Globus pallidus (tissue), 1 donor: ENCODE measurements around the gene GOPC.
"Not testable (repeated sequence)": the region's sequence is repeated elsewhere in the genome, so short reads cannot be mapped to it uniquely, and the experiment has no call there.

ENCODE experiments used
- DNase-seq: peaks from one replicate; pipeline ENCODE4 v3.0.0-alpha.2; 2015; ENCODE audit warnings: low spot score

GOPC gene

DNA sequence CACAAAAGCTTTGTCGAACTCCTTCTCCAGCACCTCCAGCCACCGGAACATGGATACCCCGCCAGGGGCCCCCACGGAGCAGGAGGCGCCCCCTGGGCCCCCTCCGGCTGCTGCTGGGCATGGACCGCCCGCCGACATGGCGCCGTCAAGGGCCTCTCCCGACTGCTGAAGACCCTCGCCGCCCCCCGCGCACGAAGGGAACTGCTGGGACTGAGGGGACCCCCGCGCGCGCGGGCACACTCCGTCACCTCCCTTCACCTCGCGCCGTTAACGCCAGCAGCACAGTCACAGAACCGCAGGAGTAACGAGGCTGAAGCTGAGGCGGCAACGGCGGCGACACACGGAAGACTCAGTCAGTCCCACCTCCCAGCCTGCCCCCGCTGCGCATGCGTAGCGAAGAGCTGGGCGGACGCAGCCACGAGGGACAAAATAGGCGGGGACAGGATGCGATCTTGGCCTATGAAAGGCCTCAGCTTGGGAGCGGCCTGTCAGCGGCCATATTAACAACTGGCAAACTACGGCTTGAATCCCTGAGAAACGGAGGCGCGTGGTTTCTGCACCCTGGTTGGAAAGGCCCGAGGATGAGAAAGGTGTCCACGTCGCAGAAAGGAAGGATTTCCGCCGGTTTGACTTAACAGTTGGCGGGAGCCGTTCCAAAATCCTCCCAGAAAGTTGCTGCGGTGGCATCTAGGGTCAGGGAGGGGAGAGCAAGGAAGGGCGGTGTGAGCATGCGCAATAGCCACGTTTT lies at the start of gene GOPC:
Gene GOPC, minus strand, starts transcription at position 361 of the 748 bp plus-strand sequence. Its CDS starts 223 bp downstream, at position 138.
- peak; percentile 98 for DNase-seq

DNA sequence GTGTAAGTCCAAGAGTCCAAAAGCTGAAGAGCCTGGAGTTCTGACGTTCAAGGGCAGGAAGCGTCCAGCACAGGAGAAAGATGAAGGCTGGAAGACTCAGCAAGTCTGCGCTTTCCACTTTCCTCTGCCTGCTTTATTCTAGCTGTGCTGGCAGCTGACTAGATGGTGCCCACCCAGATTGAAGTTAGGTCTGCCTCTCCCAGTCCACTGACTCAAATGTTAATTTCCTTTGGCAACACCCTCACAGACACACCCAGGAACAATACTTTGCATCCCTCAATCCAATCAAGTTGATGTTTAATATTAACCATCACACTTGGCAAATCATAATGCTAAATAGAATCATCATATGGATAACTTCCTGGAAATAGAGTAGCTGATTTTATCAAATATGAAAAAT lies 49.7 kb upstream of the GOPC start:
- DNase-seq, result not testable (repeated sequence)

DNA sequence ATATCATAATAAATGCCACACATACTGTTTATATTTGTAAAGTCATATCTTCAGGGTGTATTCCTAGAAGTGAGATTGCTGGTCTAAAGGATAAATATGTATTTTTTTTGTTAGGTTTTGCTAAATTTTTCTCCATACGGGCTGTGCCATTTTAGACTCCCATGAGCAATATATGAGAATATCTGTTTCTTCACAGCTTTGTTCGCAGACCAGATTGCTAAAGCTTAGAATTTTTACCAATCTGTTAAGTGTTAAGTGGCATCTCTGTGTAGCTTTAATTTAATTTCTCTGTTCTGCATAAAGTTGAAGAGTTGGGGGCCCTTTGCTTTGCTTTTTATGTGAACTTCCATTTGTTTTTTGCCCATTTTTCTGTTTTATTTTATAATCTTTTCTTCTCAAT lies 40.7 kb upstream of the GOPC start:
- no peak for DNase-seq

DNA sequence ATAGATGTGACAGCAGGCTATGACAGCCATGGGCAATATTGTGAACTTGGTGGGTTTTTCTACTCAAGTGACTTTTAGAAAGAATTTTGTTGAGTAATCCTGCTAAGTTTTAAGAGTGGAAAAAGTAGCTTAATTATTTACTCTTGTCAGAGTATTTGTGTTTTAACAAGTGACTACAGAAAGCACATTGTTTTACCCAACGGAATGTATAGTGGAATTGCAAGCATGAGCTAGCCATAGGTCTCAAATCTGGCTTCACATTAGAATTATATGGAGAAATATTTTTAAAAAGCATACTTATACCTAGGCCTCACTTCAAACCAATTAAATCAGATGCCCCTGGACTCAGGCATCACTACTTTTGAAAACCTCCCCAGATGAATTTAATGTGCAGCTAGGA lies 35.5 kb upstream of the GOPC start:
- no peak for DNase-seq

DNA sequence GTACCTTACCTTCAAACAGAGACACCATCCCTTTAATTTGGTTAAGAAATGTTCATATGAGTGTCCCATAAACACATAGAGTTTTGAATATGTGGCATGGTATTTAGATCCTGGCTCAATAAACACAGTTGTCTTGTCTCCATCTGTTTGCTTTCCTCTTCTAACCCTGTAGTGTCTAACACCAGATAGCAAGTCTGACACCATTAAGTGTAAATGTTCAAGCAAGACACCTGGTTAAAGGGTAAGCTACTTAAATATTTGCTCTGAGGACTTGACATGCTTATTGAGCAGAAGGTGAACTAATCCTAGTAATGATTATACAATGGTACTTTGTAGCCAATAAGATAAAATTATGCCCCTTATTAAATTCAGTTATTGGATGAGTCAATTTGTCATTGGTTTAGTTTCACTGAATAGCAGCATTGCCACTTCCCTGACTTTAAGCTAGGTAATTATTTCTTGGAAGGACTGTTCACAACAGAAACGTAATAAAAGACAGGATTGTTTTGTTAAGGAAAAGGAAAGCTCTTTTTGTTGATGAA lies 26.9 kb upstream of the GOPC start:
- no peak for DNase-seq

DNA sequence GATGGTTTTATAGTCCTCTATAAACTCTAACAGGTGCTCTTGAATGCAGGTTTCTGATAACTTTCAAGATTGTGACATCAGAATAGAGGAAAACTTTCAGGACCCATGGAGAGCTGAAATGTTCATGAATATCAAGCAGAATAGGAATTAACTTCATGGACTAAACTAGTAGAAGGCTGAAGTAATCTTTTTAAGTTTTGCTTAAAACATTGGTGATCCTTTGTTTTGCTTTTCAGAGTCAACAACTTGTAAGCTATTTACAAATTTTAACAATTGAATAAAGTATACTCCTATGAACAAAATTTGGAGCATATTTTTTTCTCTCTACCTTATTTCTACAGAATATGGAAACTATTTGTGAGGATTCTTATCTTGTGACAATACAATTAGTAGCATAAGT lies 25.2 kb upstream of the GOPC start:
- no peak for DNase-seq

DNA sequence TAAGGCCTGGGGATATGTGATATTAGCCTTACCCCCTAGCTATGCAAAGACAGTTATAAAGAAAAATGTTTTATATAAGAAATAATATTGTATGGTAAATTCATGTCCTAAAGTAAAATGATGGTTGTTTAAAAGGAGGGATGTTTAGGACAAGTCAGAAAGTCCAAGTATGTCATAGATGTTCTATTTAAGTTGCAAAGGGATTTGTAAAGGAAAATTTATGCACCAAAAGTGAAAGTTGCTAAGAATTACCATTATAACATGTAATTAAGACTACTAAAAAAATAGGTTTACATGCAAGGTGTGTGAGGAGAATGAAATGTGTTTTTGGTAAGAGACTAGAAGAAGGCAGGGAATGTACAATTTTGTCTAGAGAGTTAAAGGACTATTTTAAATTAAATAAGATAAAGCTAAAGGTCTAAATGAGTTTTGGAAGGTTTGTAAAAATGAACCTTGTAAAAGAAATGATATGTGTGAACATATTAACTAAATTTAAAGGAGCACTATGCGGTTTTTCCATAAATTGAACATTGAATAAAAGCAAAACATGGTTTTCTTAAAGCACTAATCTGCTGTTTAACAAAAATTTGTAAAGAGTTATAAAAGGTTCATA lies 22.7 kb upstream of the GOPC start:
- DNase-seq, result no peak

DNA sequence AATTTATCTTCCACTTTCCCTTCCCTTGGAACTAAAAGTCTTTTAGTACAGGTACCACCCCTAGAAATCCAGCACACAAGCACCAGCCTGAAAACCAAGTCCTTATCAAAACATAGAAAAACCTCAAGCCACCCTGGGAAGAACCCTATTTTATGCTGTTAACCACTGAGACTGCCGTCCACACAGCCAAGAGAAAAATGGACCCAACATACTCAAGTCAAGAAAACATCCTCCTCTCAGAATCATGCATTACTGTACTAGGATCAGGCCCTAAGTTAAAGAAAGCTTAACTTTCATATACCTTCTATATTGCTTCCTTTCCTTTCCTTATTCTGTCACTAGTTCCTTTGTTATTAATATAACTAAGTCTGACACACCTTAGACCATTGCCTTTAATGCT lies 16.9 kb upstream of the GOPC start:
- DNase-seq, result no peak

DNA sequence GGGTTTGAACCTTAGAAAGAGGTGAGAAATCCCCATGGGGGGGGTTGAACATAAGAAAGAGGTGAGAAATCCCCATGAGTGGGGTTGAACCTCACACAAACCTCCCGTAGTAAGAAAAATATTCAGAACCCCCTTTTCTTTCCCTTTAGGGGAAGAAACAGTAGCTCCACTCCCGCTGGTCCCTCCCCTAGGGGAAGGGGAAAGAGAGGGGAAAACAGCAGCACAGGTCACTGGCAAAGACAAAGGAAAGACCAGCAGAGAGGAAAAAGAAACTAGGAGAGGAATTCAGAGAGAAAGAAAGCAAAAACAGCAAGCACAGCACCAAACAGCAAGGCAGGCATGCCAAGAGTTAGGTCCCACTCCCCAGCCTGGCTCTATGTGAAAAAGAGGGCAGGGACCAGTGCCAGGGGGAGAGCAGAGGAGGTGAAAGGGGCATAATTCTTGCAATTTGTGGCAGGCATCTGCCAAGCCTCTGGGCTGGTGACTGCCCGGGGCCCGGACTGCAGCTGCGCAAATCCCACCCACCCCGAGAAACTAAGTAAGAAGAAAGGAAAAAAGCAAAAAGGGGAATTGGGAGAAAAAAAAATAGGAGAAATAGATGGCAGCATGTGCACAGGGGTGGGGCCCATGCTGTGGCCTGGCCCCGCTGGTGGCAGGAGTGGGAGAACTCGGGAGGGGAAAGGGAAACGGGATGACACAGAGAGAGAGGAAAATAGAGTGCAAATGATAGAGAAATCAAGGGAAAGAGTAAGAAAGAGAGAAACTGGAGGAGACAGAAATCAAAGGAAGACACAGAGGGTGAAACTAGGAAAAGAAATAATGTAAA lies 15.1 kb upstream of the GOPC start:
- no peak for DNase-seq

DNA sequence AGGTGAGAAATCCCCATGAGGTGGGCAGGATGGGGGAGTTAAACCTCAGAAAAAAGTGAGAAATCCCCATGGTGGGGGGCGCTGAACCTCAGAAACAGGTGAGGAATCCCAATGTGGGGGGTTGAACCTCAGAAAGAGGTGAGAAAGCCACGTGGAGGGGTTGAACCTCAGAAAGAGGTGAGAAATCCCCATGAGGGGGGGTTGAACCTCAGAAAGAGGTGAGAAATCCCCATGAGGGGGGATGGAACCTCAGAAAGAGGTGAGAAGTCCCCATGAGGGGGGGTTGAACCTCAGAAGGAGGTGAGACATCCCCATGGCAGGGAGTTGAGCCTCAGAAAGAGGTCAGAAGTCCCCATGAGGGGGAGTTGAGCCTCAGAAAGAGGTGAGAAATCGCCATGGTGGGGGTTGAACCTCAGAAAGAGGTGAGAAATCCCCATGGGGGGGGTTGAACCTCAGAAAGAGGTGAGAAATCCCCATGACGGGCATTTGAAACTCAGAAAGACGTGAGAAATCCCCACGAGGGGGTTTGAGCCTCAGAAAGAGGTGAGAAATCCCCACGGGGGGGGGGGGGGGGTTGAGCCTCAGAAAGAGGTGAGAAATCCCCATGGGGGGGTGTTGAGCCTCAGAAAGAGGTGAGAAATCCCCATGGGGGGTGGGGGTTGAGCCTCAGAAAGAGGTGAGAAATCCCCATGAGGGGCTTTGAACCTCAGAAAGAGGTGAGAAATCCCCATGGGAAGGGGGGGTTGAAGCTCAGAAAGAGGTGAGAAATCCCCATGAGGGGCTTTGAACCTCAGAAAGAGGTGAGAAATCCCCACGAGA lies 14.3 kb upstream of the GOPC start:
- DNase-seq, result no peak

DNA sequence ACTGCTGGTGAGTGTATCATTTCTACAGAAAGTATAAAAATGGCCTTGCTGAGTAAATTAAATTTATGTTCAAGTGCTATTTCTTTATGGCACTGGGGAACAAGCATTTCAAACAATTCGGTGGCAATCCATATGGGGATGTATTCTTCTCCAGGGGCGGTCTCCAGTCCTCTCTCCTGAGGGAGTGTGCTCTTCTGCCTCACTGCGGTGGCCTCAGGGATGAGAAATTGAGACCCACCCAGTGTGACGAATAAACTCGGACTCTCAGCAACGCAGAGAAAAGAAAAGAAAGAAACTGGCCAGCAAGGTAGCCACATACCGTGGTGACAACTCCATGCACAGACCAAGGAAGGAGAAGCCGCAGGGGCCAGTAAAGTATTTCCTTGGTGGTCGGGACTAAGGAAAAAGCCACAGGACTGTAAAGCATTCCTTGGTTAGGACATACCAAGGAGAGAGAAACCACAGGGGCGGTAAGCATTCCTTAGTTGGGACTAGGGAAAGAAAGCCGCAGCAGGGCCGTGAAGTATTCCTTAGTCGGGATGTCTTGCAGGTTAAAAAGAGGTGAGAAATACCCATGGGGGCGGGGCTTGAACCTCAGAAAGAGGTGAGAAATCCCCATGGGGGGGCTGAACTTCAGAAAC lies 13.6 kb upstream of the GOPC start:
- no peak for DNase-seq

DNA sequence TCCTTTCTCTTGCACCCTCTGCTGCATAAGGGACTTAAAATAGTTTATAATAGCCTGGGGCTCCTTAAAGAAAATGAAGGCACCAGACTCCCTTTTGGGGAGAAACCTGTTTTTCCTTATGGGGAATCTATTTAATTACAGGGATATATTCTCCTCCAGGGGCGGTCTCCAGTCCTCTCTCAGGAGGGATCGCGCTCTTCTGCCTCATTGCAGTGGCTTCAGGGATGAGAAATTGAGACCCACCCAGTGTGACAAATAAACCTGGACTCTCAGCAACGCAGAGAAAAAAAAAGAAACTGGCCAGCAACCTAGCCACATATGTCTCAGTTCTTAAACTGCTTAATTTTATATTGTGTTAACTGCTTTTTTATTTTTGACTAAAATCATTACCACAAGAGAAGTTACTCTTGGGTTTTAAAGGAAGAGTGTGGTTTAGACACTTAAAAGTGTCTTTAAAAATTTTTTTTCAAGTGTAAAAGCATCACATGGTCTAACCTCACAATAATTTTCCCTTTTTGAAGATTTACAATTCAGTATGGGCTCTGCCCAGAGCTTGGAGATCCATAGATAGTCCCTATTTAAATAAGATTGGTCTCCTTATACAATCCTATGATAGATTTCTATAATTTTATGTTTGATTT lies 11.7 kb upstream of the GOPC start:
- no peak for DNase-seq

DNA sequence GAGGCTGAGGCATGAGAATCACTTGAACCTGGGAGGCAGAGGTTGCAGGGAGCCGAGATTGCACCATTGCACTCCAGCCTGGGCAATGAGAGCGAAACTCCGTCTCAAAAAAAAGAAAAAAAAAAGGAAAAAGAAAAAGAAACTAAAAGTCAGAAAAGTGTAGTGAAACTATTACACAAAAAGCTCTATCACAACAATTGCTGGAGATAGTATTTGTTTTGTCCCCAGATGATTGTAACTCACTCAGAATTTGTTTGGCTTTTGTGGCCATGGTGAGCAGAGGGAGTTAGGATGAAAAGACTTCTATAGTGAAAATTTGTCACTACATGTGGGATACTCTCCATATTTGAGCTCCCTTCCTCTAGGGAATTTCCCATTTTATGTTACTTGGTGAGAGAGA lies 5.2 kb upstream of the GOPC start:
- no peak for DNase-seq

DNA sequence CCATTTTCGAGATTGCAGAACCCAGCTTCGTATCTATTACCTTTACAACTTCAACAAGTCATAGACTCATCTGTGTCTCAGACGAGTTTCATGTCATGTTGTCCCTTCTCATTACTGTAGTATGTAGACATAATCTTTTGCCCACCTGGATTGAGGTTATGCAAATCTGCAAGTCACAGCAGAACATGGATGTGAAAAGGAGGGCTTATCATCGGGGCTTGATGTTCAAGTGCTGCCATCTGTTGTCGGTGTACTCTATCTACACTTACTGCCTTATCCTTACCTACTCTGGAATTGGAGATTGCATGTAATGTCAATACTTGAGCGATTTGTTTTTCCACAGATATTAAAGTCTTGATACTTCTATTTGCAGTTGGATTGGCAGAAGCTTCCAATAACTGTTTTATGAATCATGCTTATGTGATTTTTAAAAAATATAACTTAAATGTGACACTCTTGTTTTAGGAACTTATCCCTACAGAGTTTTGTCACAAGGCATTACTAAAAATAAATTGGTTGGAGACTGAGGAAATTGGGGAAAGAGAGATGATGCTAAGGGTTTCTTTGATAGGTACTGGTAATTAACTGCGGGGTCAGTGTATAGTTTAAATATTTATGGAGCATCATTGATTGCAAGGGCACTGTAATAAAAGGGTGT lies 3.0 kb upstream of the GOPC start:
- DNase-seq, result peak; percentile 69

DNA sequence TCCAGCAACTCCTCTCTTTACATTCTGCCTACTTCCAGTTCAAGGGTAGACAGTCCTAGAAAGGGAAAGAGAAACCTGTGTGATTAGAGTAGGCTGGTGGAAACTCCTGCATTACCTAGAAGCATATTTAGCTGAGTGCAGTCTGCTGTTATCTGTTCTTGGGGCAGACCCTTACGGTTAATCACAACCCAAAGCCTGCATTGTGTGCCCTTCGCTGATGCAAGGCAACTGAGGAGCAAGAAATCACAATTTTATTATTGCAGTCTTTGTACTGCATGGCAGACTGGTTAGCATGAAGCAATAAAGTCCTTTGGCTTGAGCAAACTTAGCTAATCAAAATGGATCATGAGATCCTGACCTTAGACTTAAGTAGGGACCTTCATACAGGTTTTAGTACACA lies 1.5 kb upstream of the GOPC start:
- DNase-seq, result no peak

DNA sequence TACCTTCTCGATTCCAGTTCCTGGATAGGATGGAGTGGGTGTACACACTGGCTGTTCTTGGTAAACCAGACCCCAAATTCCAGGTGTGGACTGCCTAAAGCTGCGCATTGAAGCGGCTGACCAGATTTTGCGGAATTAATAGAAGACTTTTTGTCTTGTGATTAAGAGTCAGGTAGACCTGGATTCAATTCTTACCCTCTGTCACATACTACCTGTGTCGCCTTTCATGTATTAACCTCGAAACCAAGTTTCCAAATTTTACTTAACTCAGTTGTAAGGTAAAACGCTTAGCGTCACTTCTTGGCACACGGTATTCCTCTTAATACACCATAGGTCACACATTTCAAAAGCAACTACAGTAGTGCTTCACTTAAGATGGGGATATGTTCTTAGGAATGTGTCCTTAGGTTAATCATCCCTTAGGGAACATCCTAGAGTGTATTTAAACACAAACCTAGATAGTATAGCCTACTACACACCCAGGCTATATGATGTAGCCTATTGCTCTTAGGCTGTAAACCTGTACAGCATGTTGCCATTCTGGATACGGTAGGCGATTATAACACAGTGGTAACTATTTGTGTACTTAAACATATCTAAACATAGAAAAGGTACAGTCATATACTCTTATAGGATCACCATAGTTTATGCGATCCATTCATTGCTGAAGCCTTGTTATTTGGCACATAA lies 733 bp upstream of the GOPC start:
- DNase-seq, result no peak

DNA sequence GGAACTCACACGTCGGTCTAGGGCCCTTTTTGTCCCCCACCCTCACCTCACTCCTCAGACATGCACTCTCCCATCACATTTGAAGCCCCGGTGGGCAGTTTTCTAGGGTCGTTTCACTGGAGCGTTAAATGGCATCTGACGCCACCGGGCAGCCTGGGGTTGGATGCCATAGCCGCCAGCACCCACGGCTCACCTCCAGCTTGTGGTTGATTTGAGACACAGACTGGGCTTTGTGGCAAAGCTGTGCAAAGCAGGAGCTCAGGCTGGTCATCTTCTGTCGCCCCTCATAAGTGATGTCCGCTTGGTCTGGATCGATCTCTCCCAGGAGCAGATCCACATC lies 530 bp downstream of the GOPC start:
- no peak for DNase-seq

DNA sequence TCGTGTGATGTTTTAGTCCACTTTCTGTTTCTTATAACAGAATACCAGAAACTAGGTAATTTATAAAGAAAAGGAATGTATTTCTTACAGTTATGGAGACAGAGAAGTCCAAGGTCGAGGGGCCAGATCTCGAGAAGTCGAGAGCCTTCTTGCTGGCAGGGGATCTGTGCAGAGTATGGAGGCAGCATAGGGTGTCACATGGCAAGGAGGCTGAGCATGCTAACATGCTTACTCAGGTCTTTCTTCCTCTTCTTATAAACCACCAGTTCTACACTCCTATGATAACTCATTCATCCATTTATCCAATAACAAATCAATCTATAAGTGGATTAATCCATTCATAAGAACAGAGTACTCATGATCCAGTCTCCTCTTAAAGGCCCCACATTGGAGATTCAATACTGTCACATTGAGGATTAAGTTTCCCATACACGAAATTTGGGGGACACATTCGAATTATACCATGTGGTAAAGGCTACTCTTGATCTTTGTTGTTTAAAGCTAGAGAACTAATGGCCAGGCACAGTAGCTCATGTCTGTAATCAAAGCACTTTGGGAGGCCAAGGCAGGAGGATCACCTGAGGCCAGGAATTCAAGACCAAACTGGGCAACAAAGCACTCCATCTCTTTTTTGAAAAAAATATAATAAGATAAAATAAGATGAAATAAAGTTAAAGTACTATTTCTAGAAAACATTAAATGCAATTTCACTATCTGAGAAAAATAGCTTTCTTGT lies 2.1 kb downstream of the GOPC start:
- DNase-seq, result no peak

DNA sequence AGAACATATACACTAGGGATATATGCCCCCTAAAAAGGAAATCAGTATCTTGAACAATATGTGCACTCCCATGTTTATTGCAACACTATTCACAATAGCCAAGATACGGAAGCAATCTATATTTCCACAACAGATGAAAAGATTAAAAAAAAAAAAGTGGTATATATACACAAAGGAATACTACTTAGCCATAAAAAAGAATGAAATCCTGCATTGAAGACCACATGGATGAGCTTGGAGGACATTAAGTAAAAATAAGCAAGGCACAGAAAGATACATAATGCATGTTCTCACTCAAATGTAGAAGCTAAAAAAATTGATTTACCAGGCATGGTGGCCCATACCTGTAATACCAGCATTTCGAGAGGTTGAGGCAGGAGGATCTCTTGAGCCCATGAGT lies 4.6 kb downstream of the GOPC start:
- DNase-seq, result no peak
